Measurements from ENCODE around the gene GRIP2. TPM values are rescaled to one million over a fixed set of nuclear protein-coding genes. Genes with fewer than 3 reads are reported as not detected.

Gene GRIP2
- polyA plus RNA-seq, 1 donor from 2014 or later: 8.6 TPM

- H4K20me1 ChIP-seq (ENCODE audit: insufficient read depth): no peaks in the 10 kb centered on the region
- H2AFZ ChIP-seq (ENCODE audit: low read depth, low read length): no peak overlapping the region
- H3K79me2 ChIP-seq (replicated peaks; ENCODE audit: insufficient read depth, low read length): no peaks in the 10 kb centered on the region
- H3K9ac ChIP-seq (ENCODE audit: low read length): no peak overlapping the region
- H3K4me2 ChIP-seq (ENCODE audit: low read length): no peak overlapping the region
- no peaks in the 10 kb centered on the region for H3F3A ChIP-seq (ENCODE audit: insufficient read depth, low read length, poor library complexity, severe bottlenecking)
- H3K27ac ChIP-seq (ENCODE audit: low read length): no peak overlapping the region
- TF ChIP-seq RAD21 (conservative IDR thresholded peaks at IDR 0.05): no peak
- no peaks in the 10 kb centered on the region for H3K27me3 ChIP-seq (ENCODE audit: insufficient read depth, low read depth, low read length)
- no peak overlapping the region for H3K4me3 ChIP-seq (ENCODE audit: low read length)
- H3K9me3 ChIP-seq (ENCODE audit: low read length): no peaks in the 10 kb centered on the region
- H3K36me3 ChIP-seq (ENCODE audit: insufficient read depth, low read length): no peaks in the 10 kb centered on the region
- no peaks in the 10 kb centered on the region for H3K9me2 ChIP-seq (ENCODE audit: insufficient read depth, low read length)
These were observed 9.2 kb upstream of the GRIP2 start for GRCh38 chr3:14549256-14549919.

GRCh38 chr3:14548321-14548729 lies 8.2 kb upstream of the GRIP2 start:
- TF ChIP-seq MXI1 (conservative IDR thresholded peaks at IDR 0.05; ENCODE audit: poor library complexity, severe bottlenecking) (no peak), TAF1 (IDR thresholded peaks at IDR 0.05; ENCODE audit: low read depth) (no peak), SMC3 (conservative IDR thresholded peaks at IDR 0.05; ENCODE audit: poor library complexity) (peak; percentile 80), REST (IDR thresholded peaks at IDR 0.05; ENCODE audit: borderline replicate concordance) (no peak), CTCF (IDR thresholded peaks at IDR 0.05; ENCODE audit: poor library complexity, severe bottlenecking) (peak; percentile 73), POLR2AphosphoS5 (IDR thresholded peaks at IDR 0.05) (no peak), RAD21 (conservative IDR thresholded peaks at IDR 0.05) (peak; percentile 68), EZH2 (IDR thresholded peaks at IDR 0.05; ENCODE audit: borderline replicate concordance, insufficient read depth, low read length, poor library complexity, severe bottlenecking) (no peak), EP300 (conservative IDR thresholded peaks at IDR 0.05; ENCODE audit: poor library complexity, severe bottlenecking) (no peak)
- H3K4me2 ChIP-seq (ENCODE audit: low read length): no peak overlapping the region
- no peak overlapping the region for H3K9ac ChIP-seq (ENCODE audit: low read length)

More at GRCh38 chr3:14548321-14548729, 8.2 kb upstream of the GRIP2 start:
- Histone ChIP-seq H2AFZ (ENCODE audit: low read depth, low read length) (no peak overlapping the region), H3K9me2 (ENCODE audit: insufficient read depth, low read length) (no peaks in the 10 kb centered on the region), H3K4me3 (ENCODE audit: low read length) (no peak overlapping the region), H3K27me3 (ENCODE audit: insufficient read depth, low read depth, low read length) (no peaks in the 10 kb centered on the region), H3K9me3 (ENCODE audit: low read length) (no peaks in the 10 kb centered on the region), H3F3A (ENCODE audit: insufficient read depth, low read length, poor library complexity, severe bottlenecking) (no peaks in the 10 kb centered on the region), H3K27ac (ENCODE audit: low read length) (no peak overlapping the region), H3K36me3 (ENCODE audit: insufficient read depth, low read length) (no peaks in the 10 kb centered on the region), H3K79me2 (replicated peaks; ENCODE audit: insufficient read depth, low read length) (no peaks in the 10 kb centered on the region), H4K20me1 (ENCODE audit: insufficient read depth) (no peaks in the 10 kb centered on the region)
